OCI-LY3 (cell line): Measurements from ENCODE around the gene FSIP1.

ENCODE experiments used
- CTCF ChIP-seq: fragments of 200-600, 300-600 bp; sonication (generic); IDR thresholded peaks from 2 replicates; pipeline ENCODE4 v1.5.1; 2014; ENCODE audit warnings: antibody characterized with exemption, low read length, low read depth
- EZH2phosphoT487 ChIP-seq: fragments of 200-600 bp; shearing (Covaris generic); IDR thresholded peaks from 2 replicates; pipeline ENCODE4 v1.6.1; 2018; ENCODE audit warnings: antibody characterized with exemption, mixed run types, low read depth

GRCh38 chr15:39690881-39691634, 91.6 kb downstream of the FSIP1 start:
- TF ChIP-seq CTCF = no peak
- no peak for TF ChIP-seq EZH2phosphoT487
